ENCODE data around the gene TRAPPC2. TPM values are rescaled to one million over a fixed set of nuclear protein-coding genes. Genes with fewer than 3 reads are reported as not detected.

The TRAPPC2 gene
- total RNA-seq, 1 experiment from 2014 or later = 19.0 TPM

Other genes starting within 250 kb of the TRAPPC2 start
- gene EGFL6, start 165.0 kb downstream of the TRAPPC2 start, total RNA-seq (2014; rRNA removed; shearing (Covaris generic)) = not detected in 2 replicates
- gene TCEANC, start 81.5 kb downstream of the TRAPPC2 start, total RNA-seq (2014; rRNA removed; shearing (Covaris generic)) = 4.1 and 5.4 TPM in 2 replicates
- 69.0 and 73.4 TPM in 2 replicates for gene RAB9A, start 45.5 kb downstream of the TRAPPC2 start, total RNA-seq (2014; rRNA removed; shearing (Covaris generic))
- 12.7 and 14.1 TPM in 2 replicates for gene OFD1, start 128 bp upstream of the TRAPPC2 start, total RNA-seq (2014; rRNA removed; shearing (Covaris generic))
- gene GPM6B, start 82.5 kb upstream of the TRAPPC2 start, total RNA-seq (2014; rRNA removed; shearing (Covaris generic)) = 231 and 232 TPM in 2 replicates